Raji (cell line): Measurements from ENCODE around the gene TNFRSF11A.

Experiments used
- POLR2A ChIP-seq: IDR thresholded peaks from 2 replicates; pipeline ENCODE4 v1.6.1; 2011; ENCODE audit warnings: low read depth, low read length, control low read depth; ENCODE audit not compliant: insufficient read depth

Gene TNFRSF11A

GRCh38 chr18:62324917-62325805 lies at the start of gene TNFRSF11A:
TNFRSF11A (plus strand) TSS chr18:62325310; CDS start chr18:62325353, 43 bp downstream.
- TF ChIP-seq POLR2A = no peak

- TF ChIP-seq POLR2A = no peak
Measured at GRCh38 chr18:62277045-62277444, 48.1 kb upstream of the TNFRSF11A start.

GRCh38 chr18:62279561-62279960 lies 45.5 kb upstream of the TNFRSF11A start:
- TF ChIP-seq POLR2A = no peak

GRCh38 chr18:62280058-62280457 lies 45.1 kb upstream of the TNFRSF11A start:
- TF ChIP-seq POLR2A = no peak

- TF ChIP-seq POLR2A = no peak
Measured at GRCh38 chr18:62280786-62281185, 44.3 kb upstream of the TNFRSF11A start.

- no peak for TF ChIP-seq POLR2A
Measured at GRCh38 chr18:62281684-62282083, 43.4 kb upstream of the TNFRSF11A start.

GRCh38 chr18:62282188-62282629 lies 42.9 kb upstream of the TNFRSF11A start:
- TF ChIP-seq POLR2A = no peak

GRCh38 chr18:62284637-62285036 lies 40.5 kb upstream of the TNFRSF11A start:
- TF ChIP-seq POLR2A = no peak

GRCh38 chr18:62285281-62285680 lies 39.8 kb upstream of the TNFRSF11A start:
- TF ChIP-seq POLR2A = no peak

GRCh38 chr18:62287781-62288664 lies 37.1 kb upstream of the TNFRSF11A start:
- no peak for TF ChIP-seq POLR2A

- no peak for TF ChIP-seq POLR2A
Measured at GRCh38 chr18:62288665-62289008, 36.5 kb upstream of the TNFRSF11A start.

GRCh38 chr18:62289047-62289446 lies 36.1 kb upstream of the TNFRSF11A start:
- TF ChIP-seq POLR2A = no peak

- no peak for TF ChIP-seq POLR2A
Measured at GRCh38 chr18:62294073-62294472, 31.0 kb upstream of the TNFRSF11A start.

- TF ChIP-seq POLR2A = no peak
Measured at GRCh38 chr18:62300359-62300963, 24.6 kb upstream of the TNFRSF11A start.

GRCh38 chr18:62301322-62301721 lies 23.8 kb upstream of the TNFRSF11A start:
- TF ChIP-seq POLR2A = no peak

- no peak for TF ChIP-seq POLR2A
Measured at GRCh38 chr18:62312851-62313250, 12.3 kb upstream of the TNFRSF11A start.
